Testis (tissue), 3 donors: ENCODE results near the gene FHIT. TPM values are rescaled to one million over a fixed set of nuclear protein-coding genes. Genes with fewer than 3 reads are reported as not detected.

Source experiments
- DNase-seq: peaks from one replicate; pipeline ENCODE4 v3.0.0-alpha.2; 2019
- H3K27ac ChIP-seq, 2 donors: fragments of 200-600 bp; sonication (generic); one replicate each; pipeline ENCODE4 v1.5.1; 2019
- H3K27me3 ChIP-seq: fragments of 200-600 bp; sonication (generic); one replicate; pipeline ENCODE4 v1.5.1; 2019
- H3K36me3 ChIP-seq: fragments of 200-600 bp; sonication (generic); one replicate; pipeline ENCODE4 v1.5.1; 2017; ENCODE audit warnings: low read depth; ENCODE audit errors: missing control alignments
- H3K4me1 ChIP-seq: fragments of 200-600 bp; sonication (generic); one replicate; pipeline ENCODE4 v1.5.1; 2019
- H3K4me3 ChIP-seq, 2 donors: fragments of 200-600 bp; sonication (generic); one replicate each; pipeline ENCODE4 v1.5.1; 2017 to 2019
- H3K9me3 ChIP-seq: fragments of 200-600 bp; sonication (generic); one replicate; pipeline ENCODE4 v1.5.1; 2017
- POLR2A ChIP-seq: fragments of 450-650 bp; IDR thresholded peaks from one replicate; pipeline ENCODE4 v1.6.1; 2017; ENCODE audit warnings: antibody characterized with exemption, mild to moderate bottlenecking, moderate library complexity
- WGBS, 2 donors: methylation state at CpG; one replicate each; pipeline ENCODE4 v1.1.5; 2018; 5-methylcytosine and 5-hydroxymethylcytosine counted together
- intact Hi-C: fragments of 100-400 bp; cut with DNase I; formaldehyde crosslinking; loops from one replicate; pipeline ENCODE4 v1.15.1; 2023; ENCODE audit warnings: low total_unique reads
- polyA plus RNA-seq: library from polyadenylated mRNA; stranded (reverse); fragments of 350-450 nt; fragmentation: Illumina TruSeq; extraction: RNeasy Lipid Tissue Mini Kit (QIAGEN cat#74804); gene quantifications from one replicate; pipeline ENCODE4 v1.2.3, GENCODE V29; 2014; ENCODE audit warnings: low read depth, low replicate concordance; ENCODE audit not compliant: insufficient read depth
- total RNA-seq, 2 donors: library from RNA; depleted of rRNA; stranded (reverse); fragments of >200 nt; gene quantifications; one replicate each; pipeline ENCODE4 v1.2.3, GENCODE V29; 2016
- TF ChIP-seq, protein P1 (sequence below), 3 experiments: fragments of 450-650 bp in 2 of 3; fragments of 200-600 bp in 1 of 3; sonication (generic) in 1 of 3; IDR thresholded peaks; one replicate each; pipeline ENCODE4 v1.5.1; 2016 to 2019; ENCODE audit warnings: antibody characterized with exemption in 3 of 3, mild to moderate bottlenecking in 2 of 3, moderate library complexity in 1 of 3

The FHIT gene
- total and polyA plus RNA-seq, 3 donors from 2014 or later = 10.1 to 29.6 (median 15.5) TPM

DNA sequence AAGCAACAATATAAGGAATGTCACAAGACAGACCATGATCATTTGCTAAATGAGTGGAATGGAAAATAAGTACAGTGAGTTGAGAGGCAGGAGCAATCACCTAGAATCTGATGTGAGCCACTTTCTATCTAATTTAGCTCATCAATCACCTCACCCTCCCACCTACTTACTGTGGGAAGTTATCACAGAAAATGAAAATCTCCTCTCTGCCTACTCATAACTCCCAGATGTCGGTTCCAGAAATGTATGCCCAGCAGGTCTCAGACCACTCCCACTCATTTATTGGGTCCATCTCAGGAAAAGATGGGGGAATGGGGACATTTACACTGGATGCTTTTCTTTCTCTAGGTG lies 270.9 kb downstream of the FHIT start:
- Histone ChIP-seq H3K36me3 (no peaks in the 10 kb centered on the region), H3K9me3 (no peaks in the 10 kb centered on the region), H3K4me3 (no peak overlapping the region), H3K4me1 (peaks cover 3% of the 10 kb centered on the region), H3K27me3 (no peaks in the 10 kb centered on the region), H3K27ac (no peak overlapping the region)
- DNase-seq = no peak
- 17 to 69% methylated on average over 1 of the region's 1 CpG for WGBS, 2 donors
- intact Hi-C loops = no loop called here
- no peak for TF ChIP-seq POLR2A
- TF ChIP-seq, protein P1, sequence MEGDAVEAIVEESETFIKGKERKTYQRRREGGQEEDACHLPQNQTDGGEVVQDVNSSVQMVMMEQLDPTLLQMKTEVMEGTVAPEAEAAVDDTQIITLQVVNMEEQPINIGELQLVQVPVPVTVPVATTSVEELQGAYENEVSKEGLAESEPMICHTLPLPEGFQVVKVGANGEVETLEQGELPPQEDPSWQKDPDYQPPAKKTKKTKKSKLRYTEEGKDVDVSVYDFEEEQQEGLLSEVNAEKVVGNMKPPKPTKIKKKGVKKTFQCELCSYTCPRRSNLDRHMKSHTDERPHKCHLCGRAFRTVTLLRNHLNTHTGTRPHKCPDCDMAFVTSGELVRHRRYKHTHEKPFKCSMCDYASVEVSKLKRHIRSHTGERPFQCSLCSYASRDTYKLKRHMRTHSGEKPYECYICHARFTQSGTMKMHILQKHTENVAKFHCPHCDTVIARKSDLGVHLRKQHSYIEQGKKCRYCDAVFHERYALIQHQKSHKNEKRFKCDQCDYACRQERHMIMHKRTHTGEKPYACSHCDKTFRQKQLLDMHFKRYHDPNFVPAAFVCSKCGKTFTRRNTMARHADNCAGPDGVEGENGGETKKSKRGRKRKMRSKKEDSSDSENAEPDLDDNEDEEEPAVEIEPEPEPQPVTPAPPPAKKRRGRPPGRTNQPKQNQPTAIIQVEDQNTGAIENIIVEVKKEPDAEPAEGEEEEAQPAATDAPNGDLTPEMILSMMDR (IDR thresholded peaks at IDR 0.05) = no peak

DNA sequence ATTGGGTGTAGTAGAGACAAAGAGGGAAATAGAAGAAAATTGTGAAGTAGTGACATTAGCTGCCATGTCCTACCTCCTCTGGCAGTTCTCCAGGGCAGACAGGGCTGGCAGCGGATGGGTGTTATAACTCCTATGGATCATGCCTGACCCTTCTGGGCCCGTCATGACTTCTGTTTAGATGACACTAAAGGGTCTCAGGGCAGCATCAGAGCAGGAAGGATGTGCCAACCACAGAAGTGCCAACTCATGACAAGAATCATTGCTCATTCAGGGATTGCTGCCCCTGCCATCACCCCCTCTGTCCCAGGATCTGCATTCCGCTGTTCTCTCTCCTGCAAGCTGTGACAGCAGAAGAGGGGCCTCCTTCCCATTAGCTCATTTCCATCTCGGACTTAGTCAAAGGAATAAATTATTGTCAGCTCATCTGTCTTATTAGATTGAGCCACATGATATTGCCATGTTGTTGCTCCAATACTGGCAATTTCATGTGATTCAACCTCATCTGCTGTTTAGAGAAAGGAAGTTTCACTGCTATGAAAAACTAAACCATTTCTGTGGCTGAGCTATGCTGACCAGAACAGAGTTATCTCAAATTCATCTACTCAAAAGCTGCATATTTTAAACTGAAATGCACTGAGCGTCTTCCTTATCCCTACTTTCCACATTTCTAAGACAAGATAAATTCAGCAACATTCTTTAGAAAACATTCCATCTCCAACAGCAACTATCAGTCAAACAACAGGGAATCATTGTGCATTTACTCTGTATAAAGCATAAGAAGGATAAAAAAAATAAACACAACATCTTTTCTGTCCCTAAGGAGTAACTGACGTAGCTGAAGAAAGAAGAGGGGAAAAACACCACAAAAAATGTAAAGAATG lies 271.6 kb downstream of the FHIT start:
- DNase-seq = peak; percentile 15
- Histone ChIP-seq H3K9me3 (no peaks in the 10 kb centered on the region), H3K27ac (no peak overlapping the region), H3K27me3 (no peaks in the 10 kb centered on the region), H3K4me3 (no peak overlapping the region), H3K4me1 (peaks cover 3% of the 10 kb centered on the region), H3K36me3 (no peaks in the 10 kb centered on the region)
- 67 to 71% methylated on average over 6 of the region's 6 CpGs for WGBS, 2 donors
- no peak for TF ChIP-seq POLR2A
- TF ChIP-seq, protein P1 (IDR thresholded peaks at IDR 0.05) = no peak
- intact Hi-C loops = no loop called here

GRCh38 chr3:60973321-60973720 lies 277.9 kb downstream of the FHIT start:
- no peaks in the 10 kb centered on the region for H3K9me3 ChIP-seq
- 43 to 89% methylated on average over 1 of the region's 1 CpG for WGBS, 2 donors
- DNase-seq = no peak
- intact Hi-C loops = no loop called here
- H3K4me1 ChIP-seq = no peaks in the 10 kb centered on the region
- no peaks in the 10 kb centered on the region for H3K27me3 ChIP-seq
- H3K27ac ChIP-seq = no peak overlapping the region
- H3K4me3 ChIP-seq = no peak overlapping the region
- no peaks in the 10 kb centered on the region for H3K36me3 ChIP-seq
- TF ChIP-seq POLR2A = no peak
- TF ChIP-seq, protein P1 (IDR thresholded peaks at IDR 0.05) = no peak

GRCh38 chr3:60972599-60972998 lies 278.7 kb downstream of the FHIT start:
- Histone ChIP-seq H3K36me3 (no peaks in the 10 kb centered on the region), H3K27me3 (no peaks in the 10 kb centered on the region)
- intact Hi-C loops = no loop called here

More at GRCh38 chr3:60972599-60972998, 278.7 kb downstream of the FHIT start:
- Histone ChIP-seq H3K4me3 (no peak overlapping the region), H3K27ac (no peak overlapping the region), H3K4me1 (no peaks in the 10 kb centered on the region), H3K9me3 (no peaks in the 10 kb centered on the region)
- no peak for TF ChIP-seq POLR2A
- TF ChIP-seq, protein P1 (IDR thresholded peaks at IDR 0.05) = no peak
- DNase-seq = no peak
